Measurements from ENCODE around the gene SEC14L3. TPM values are rescaled to one million over a fixed set of nuclear protein-coding genes. Genes with fewer than 3 reads are reported as not detected.

SEC14L3 gene
- total and polyA plus RNA-seq, 2 donors (not counting 1 experiment from before 2014, with no cell fraction given): not detected

DNA sequence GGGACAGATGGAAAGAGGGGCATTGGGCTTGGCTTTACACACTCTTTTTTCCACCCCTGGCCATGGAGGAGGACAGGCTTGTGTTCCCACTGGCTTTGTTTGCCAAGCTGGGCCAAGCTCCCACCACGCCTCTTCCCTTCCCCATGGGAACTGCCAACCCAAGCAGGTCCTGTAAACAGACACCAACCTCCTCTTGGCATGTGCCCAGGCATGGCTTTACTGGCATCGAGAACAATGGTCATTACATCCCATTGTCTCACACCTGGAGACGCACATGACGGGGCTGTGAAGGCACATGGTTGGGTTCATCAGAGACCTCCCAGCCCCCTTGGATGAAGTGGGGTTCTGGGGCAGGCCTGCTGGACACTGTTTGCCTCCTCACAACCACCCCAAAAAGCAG, 11.7 kb downstream of the SEC14L3 start:
- Mint-ChIP-seq H3K4me1 (no peaks in the 10 kb centered on the region), H3K4me3 (no peak overlapping the region), H3K9me3 (ENCODE audit: insufficient read depth) (no peaks in the 10 kb centered on the region), H3K27ac (no peak overlapping the region), H3K27me3 (peaks cover 36% of the 10 kb centered on the region)
- Histone ChIP-seq H4K20me1 (ENCODE audit: control insufficient read depth, insufficient read depth, low read length, poor library complexity, severe bottlenecking) (no peaks in the 10 kb centered on the region), H3K4me3 (ENCODE audit: control extremely low read depth in 1 of 5, extremely low read depth in 1 of 5, insufficient read depth in 1 of 5, low read depth in 2 of 5, low read length in 4 of 5) (no peak overlapping the region), H3K27ac (ENCODE audit: low read length in 2 of 2) (no peak overlapping the region), H3K9me3 (ENCODE audit: control extremely low read depth in 1 of 3, control insufficient read depth in 2 of 3, insufficient read depth in 1 of 3, low read length in 2 of 3) (peaks cover 0 to 5% (median 0%) of the 10 kb centered on the region in 3 donors), H3K79me2 (ENCODE audit: control insufficient read depth, insufficient read depth, low read length) (no peaks in the 10 kb centered on the region), H3K36me3 (replicated peaks in 1 of 2; ENCODE audit: control extremely low read depth in 1 of 2, control insufficient read depth in 1 of 2, extremely low read depth in 1 of 2, insufficient read depth in 2 of 2, low read length in 1 of 2) (no peaks in the 10 kb centered on the region), H3K4me1 (ENCODE audit: control insufficient read depth in 2 of 2, insufficient read depth in 2 of 2, low read length in 2 of 2) (no peaks in the 10 kb centered on the region), H3K9ac (ENCODE audit: low read length) (no peak overlapping the region), H3K4me2 (replicated peaks; ENCODE audit: low read depth, low read length, poor library complexity, severe bottlenecking) (no peak overlapping the region), H3K27me3 (replicated peaks in 1 of 4; ENCODE audit: control extremely low read depth in 1 of 4, control insufficient read depth in 3 of 4, insufficient read depth in 4 of 4, low read length in 3 of 4) (peaks cover 0 to 19% (median 5%) of the 10 kb centered on the region in 4 experiments), H2AFZ (ENCODE audit: insufficient read depth, low read depth, low read length, poor library complexity, severe bottlenecking) (no peak overlapping the region)
- CTCF ChIA-PET: no interaction called here
- WGBS (ENCODE audit: insufficient coverage): 92% methylated on average over 4 of the region's 4 CpGs
- intact Hi-C loops (cut with micrococcal nuclease): no loop called here
- no peak for ATAC-seq (ENCODE audit: low read depth)
- DNase-seq: no peak
- TF ChIP-seq, protein P1, sequence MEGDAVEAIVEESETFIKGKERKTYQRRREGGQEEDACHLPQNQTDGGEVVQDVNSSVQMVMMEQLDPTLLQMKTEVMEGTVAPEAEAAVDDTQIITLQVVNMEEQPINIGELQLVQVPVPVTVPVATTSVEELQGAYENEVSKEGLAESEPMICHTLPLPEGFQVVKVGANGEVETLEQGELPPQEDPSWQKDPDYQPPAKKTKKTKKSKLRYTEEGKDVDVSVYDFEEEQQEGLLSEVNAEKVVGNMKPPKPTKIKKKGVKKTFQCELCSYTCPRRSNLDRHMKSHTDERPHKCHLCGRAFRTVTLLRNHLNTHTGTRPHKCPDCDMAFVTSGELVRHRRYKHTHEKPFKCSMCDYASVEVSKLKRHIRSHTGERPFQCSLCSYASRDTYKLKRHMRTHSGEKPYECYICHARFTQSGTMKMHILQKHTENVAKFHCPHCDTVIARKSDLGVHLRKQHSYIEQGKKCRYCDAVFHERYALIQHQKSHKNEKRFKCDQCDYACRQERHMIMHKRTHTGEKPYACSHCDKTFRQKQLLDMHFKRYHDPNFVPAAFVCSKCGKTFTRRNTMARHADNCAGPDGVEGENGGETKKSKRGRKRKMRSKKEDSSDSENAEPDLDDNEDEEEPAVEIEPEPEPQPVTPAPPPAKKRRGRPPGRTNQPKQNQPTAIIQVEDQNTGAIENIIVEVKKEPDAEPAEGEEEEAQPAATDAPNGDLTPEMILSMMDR (IDR thresholded peaks at IDR 0.05): no peak
- TF ChIP-seq EZH2 (IDR thresholded peaks at IDR 0.05; ENCODE audit: borderline replicate concordance, insufficient read depth, low read depth, low read length, poor library complexity, severe bottlenecking): no peak
- POLR2A ChIA-PET: no interaction called here

DNA sequence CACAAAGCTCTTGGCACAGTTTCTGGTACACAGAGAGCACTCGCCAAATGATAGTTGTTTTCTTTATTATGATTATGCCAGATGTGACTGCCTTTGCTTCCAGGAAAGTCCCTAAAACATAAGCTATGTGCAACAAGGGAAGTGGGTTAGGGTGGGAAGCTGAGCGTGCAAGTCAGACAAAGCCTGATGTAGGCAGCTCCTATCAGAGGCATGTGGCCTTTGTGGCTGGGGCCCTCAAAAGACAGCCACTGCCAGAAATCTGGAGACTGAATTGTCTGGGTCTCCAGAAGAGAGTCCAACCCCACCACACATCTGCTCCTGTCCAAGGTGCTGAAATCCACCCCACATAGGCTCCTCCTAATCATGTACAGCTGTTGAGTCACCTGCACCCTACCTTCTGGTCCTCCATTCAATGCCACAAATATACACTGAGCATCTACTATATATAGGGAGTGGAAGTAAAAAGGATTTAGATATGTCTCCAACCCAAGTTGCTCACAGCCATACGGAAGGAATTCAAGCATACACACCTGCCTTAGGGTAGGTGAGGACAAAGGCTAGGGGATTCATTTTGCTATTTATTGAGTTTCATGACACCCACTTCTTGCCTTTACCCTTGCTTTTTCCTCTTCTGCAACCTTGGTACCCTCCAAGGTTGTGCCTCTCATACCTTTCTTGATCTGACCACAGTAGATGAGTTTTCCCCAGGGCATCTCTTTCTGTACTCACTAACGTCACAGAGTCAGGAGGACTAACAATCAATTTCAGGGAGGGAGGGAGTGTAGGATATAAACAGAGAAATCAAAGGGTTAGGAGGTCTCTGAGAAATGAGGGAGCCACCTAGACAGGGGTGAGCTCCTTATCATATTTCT, 12.4 kb downstream of the SEC14L3 start:
- Histone ChIP-seq H3K4me3 (ENCODE audit: control extremely low read depth in 1 of 5, extremely low read depth in 1 of 5, insufficient read depth in 1 of 5, low read depth in 2 of 5, low read length in 4 of 5) (no peak overlapping the region), H3K9me3 (ENCODE audit: control extremely low read depth in 1 of 3, control insufficient read depth in 2 of 3, insufficient read depth in 1 of 3, low read length in 2 of 3) (peaks cover 0 to 5% (median 0%) of the 10 kb centered on the region in 3 donors), H3K4me2 (replicated peaks; ENCODE audit: low read depth, low read length, poor library complexity, severe bottlenecking) (no peak overlapping the region), H3K79me2 (ENCODE audit: control insufficient read depth, insufficient read depth, low read length) (no peaks in the 10 kb centered on the region), H2AFZ (ENCODE audit: insufficient read depth, low read depth, low read length, poor library complexity, severe bottlenecking) (no peak overlapping the region), H3K4me1 (ENCODE audit: control insufficient read depth in 2 of 2, insufficient read depth in 2 of 2, low read length in 2 of 2) (no peaks in the 10 kb centered on the region), H3K9ac (ENCODE audit: low read length) (no peak overlapping the region), H3K36me3 (replicated peaks in 1 of 2; ENCODE audit: control extremely low read depth in 1 of 2, control insufficient read depth in 1 of 2, extremely low read depth in 1 of 2, insufficient read depth in 2 of 2, low read length in 1 of 2) (no peaks in the 10 kb centered on the region), H3K27me3 (replicated peaks in 1 of 4; ENCODE audit: control extremely low read depth in 1 of 4, control insufficient read depth in 3 of 4, insufficient read depth in 4 of 4, low read length in 3 of 4) (peaks cover 0 to 12% (median 1%) of the 10 kb centered on the region in 4 experiments), H4K20me1 (ENCODE audit: control insufficient read depth, insufficient read depth, low read length, poor library complexity, severe bottlenecking) (no peaks in the 10 kb centered on the region), H3K27ac (ENCODE audit: low read length in 2 of 2) (no peak overlapping the region)
- Mint-ChIP-seq H3K27ac (no peak overlapping the region), H3K27me3 (peaks cover 29% of the 10 kb centered on the region), H3K4me3 (no peak overlapping the region), H3K9me3 (ENCODE audit: insufficient read depth) (no peaks in the 10 kb centered on the region), H3K4me1 (no peaks in the 10 kb centered on the region)
- TF ChIP-seq, protein P1 (IDR thresholded peaks at IDR 0.05): no peak
- TF ChIP-seq EZH2 (IDR thresholded peaks at IDR 0.05; ENCODE audit: borderline replicate concordance, insufficient read depth, low read depth, low read length, poor library complexity, severe bottlenecking): no peak
- DNase-seq: no peak
- ChIA-PET CTCF (no interaction called here), POLR2A (no interaction called here)
- intact Hi-C loops (cut with micrococcal nuclease): no loop called here
- no CpG with 5 or more reads among the region's 4 CpGs for whole genome bisulfite sequencing (ENCODE audit: insufficient coverage)
- no peak for ATAC-seq (ENCODE audit: low read depth)
